ENCODE measurements around the gene NUDT4B. TPM values are rescaled to one million over a fixed set of nuclear protein-coding genes. Genes with fewer than 3 reads are reported as not detected.
"Not testable (repeated sequence)": the region's sequence is repeated elsewhere in the genome, so short reads cannot be mapped to it uniquely, and the experiment has no call there.

NUDT4B gene
- total and polyA plus RNA-seq, 4 donors = 0.25 to 21.0 (median 3.9) TPM

DNA sequence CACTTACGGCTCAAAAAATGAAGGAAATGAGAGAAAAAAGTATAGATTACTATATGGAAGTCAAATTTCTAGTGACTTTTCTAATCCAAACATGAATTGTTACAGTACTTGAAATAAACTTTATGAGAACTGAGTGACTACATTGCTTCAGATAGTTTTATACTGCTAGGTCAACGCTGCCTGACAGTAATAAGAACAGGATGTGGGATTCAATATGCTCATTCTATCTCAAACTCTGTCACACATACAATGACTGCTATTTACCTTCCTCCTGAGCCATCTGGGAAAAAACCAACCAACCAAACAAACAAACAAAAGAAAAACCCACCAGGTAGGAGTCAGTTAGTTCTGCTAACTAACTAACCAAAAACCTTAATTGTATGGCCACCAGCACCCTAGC lies 20.0 kb downstream of the NUDT4B start:
- not testable (repeated sequence) for H3K9me3 ChIP-seq (ENCODE audit: control insufficient read depth in 4 of 4, low read length in 3 of 4); H3K27me3 ChIP-seq (ENCODE audit: control insufficient read depth in 4 of 4, insufficient read depth in 4 of 4, low read length in 3 of 4); H3K36me3 ChIP-seq (ENCODE audit: control insufficient read depth in 4 of 4, insufficient read depth in 3 of 4, low read depth in 1 of 4, low read length in 3 of 4); H3K27ac ChIP-seq (ENCODE audit: low read depth in 1 of 2, low read length in 2 of 2); H3K9ac ChIP-seq (ENCODE audit: low read depth in 1 of 2, low read length in 2 of 2); H3K4me1 ChIP-seq (ENCODE audit: control insufficient read depth in 4 of 4, insufficient read depth in 4 of 4, low read length in 3 of 4); H3K4me3 ChIP-seq (ENCODE audit: low read depth in 1 of 3, low read length in 3 of 3); DNase-seq (ENCODE audit: low spot score)
- WGBS = no CpG with 5 or more reads among the region's 2 CpGs

DNA sequence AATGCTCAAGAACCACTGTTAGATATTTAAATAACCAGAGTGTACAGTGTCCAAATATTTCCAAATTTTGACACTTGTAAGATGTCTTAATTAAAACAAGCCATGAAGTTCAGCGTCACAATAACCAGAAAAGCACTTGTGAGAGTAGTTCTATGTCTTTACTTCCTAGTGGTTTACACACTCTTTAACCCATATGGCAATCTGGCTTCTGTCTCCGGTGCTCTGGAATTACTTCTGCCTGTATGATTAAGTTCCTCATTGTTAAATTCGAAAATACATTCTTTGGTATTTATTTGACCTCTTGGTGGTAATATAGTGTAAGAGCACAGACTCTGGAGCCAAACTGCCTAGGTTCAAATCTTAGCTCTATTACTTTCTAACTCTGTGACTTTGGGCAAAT lies 20.9 kb downstream of the NUDT4B start:
- H3K27ac ChIP-seq (ENCODE audit: low read depth in 1 of 2, low read length in 2 of 2); DNase-seq (ENCODE audit: low spot score); H3K9me3 ChIP-seq (ENCODE audit: control insufficient read depth in 4 of 4, low read length in 3 of 4); H3K9ac ChIP-seq (ENCODE audit: low read depth in 1 of 2, low read length in 2 of 2); H3K4me1 ChIP-seq (ENCODE audit: control insufficient read depth in 4 of 4, insufficient read depth in 4 of 4, low read length in 3 of 4); H3K27me3 ChIP-seq (ENCODE audit: control insufficient read depth in 4 of 4, insufficient read depth in 4 of 4, low read length in 3 of 4); H3K4me3 ChIP-seq (ENCODE audit: low read depth in 1 of 3, low read length in 3 of 3); H3K36me3 ChIP-seq (ENCODE audit: control insufficient read depth in 4 of 4, insufficient read depth in 3 of 4, low read depth in 1 of 4, low read length in 3 of 4): not testable (repeated sequence)
- WGBS = no CpG with 5 or more reads among the region's 3 CpGs

GRCh38 chr1:148773690-148774089 lies 25.1 kb downstream of the NUDT4B start:
- H3K36me3 ChIP-seq (ENCODE audit: control insufficient read depth in 4 of 4, insufficient read depth in 3 of 4, low read depth in 1 of 4, low read length in 3 of 4); H3K27ac ChIP-seq (ENCODE audit: low read depth in 1 of 2, low read length in 2 of 2): not testable (repeated sequence)
- no CpG with 5 or more reads among the region's 4 CpGs for WGBS

DNA sequence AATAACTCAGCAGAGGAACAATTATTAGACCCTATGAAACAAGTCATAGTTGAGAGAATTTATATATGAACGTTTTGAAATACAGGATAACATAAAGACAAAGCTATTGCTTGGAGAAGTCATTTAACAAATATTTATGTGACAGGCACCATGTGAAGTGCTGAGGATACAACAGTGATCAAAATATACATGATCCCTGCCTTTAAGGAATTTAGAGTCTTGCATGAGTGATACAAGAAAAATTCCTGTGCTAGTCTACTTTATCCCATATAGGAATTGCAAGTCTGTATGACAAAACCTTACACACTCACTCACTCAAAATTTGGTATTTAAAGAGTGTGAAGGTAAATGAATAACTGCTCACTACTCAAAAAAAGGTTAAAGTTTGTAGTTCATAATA lies 25.5 kb downstream of the NUDT4B start:
- not testable (repeated sequence) for H3K27ac ChIP-seq (ENCODE audit: low read depth in 1 of 2, low read length in 2 of 2); H3K27me3 ChIP-seq (ENCODE audit: control insufficient read depth in 4 of 4, insufficient read depth in 4 of 4, low read length in 3 of 4); H3K4me1 ChIP-seq (ENCODE audit: control insufficient read depth in 4 of 4, insufficient read depth in 4 of 4, low read length in 3 of 4); DNase-seq (ENCODE audit: low spot score); H3K4me3 ChIP-seq (ENCODE audit: low read depth in 1 of 3, low read length in 3 of 3); H3K9ac ChIP-seq (ENCODE audit: low read depth in 1 of 2, low read length in 2 of 2); H3K9me3 ChIP-seq (ENCODE audit: control insufficient read depth in 4 of 4, low read length in 3 of 4); H3K36me3 ChIP-seq (ENCODE audit: control insufficient read depth in 4 of 4, insufficient read depth in 3 of 4, low read depth in 1 of 4, low read length in 3 of 4)
- no CpG with 5 or more reads among the region's 1 CpG for WGBS

More at GRCh38 chr1:148773690-148774089, 25.1 kb downstream of the NUDT4B start:
- H3K9ac ChIP-seq (ENCODE audit: low read depth in 1 of 2, low read length in 2 of 2); DNase-seq (ENCODE audit: low spot score); H3K9me3 ChIP-seq (ENCODE audit: control insufficient read depth in 4 of 4, low read length in 3 of 4); H3K4me1 ChIP-seq (ENCODE audit: control insufficient read depth in 4 of 4, insufficient read depth in 4 of 4, low read length in 3 of 4); H3K27me3 ChIP-seq (ENCODE audit: control insufficient read depth in 4 of 4, insufficient read depth in 4 of 4, low read length in 3 of 4); H3K4me3 ChIP-seq (ENCODE audit: low read depth in 1 of 3, low read length in 3 of 3): not testable (repeated sequence)

DNA sequence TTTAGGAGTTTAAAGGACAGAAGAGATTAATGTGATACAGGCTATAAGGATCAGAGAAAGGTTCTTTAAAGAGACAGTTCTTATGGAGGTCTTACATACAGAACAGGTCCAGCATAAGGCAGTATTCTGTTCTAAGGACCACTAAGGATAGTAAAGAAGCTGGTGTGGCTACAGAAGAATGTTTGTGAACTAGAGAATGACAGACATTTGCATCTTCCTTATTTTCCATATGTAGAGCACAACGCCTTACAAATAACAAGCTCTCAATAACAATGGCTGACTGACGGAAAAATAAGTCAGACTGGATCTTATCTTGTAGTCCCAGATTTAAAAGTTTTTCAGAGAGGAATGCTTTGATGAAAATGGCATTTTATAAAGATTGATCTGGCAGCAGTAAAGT lies 26.7 kb downstream of the NUDT4B start:
- H3K27me3 ChIP-seq (ENCODE audit: control insufficient read depth in 4 of 4, insufficient read depth in 4 of 4, low read length in 3 of 4); H3K4me3 ChIP-seq (ENCODE audit: low read depth in 1 of 3, low read length in 3 of 3); H3K36me3 ChIP-seq (ENCODE audit: control insufficient read depth in 4 of 4, insufficient read depth in 3 of 4, low read depth in 1 of 4, low read length in 3 of 4); H3K9me3 ChIP-seq (ENCODE audit: control insufficient read depth in 4 of 4, low read length in 3 of 4); H3K9ac ChIP-seq (ENCODE audit: low read depth in 1 of 2, low read length in 2 of 2); H3K27ac ChIP-seq (ENCODE audit: low read depth in 1 of 2, low read length in 2 of 2); DNase-seq (ENCODE audit: low spot score); H3K4me1 ChIP-seq (ENCODE audit: control insufficient read depth in 4 of 4, insufficient read depth in 4 of 4, low read length in 3 of 4): not testable (repeated sequence)
- no CpG with 5 or more reads among the region's 2 CpGs for WGBS

DNA sequence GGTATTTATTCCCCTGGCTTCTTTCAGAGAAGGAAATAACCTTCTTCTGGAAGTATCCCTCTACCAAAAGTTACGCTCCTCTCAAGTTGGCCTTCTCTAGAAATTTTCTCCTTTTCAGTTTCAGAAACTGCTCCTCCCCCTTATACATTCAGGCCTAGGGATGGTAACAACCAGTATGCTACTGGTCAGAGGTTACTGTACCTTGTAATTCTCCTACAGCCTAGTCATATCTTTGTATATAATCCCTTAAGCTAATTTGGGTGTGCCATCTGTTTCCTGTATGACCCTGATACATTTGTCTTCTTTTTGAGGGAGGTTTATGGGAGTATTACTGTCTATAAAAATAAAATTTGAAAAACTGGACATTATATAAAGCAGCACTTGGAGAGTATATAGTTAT lies 29.1 kb downstream of the NUDT4B start:
- not testable (repeated sequence) for H3K27me3 ChIP-seq (ENCODE audit: control insufficient read depth in 4 of 4, insufficient read depth in 4 of 4, low read length in 3 of 4); H3K36me3 ChIP-seq (ENCODE audit: control insufficient read depth in 4 of 4, insufficient read depth in 3 of 4, low read depth in 1 of 4, low read length in 3 of 4); H3K4me3 ChIP-seq (ENCODE audit: low read depth in 1 of 3, low read length in 3 of 3); H3K4me1 ChIP-seq (ENCODE audit: control insufficient read depth in 4 of 4, insufficient read depth in 4 of 4, low read length in 3 of 4); H3K9me3 ChIP-seq (ENCODE audit: control insufficient read depth in 4 of 4, low read length in 3 of 4); H3K27ac ChIP-seq (ENCODE audit: low read depth in 1 of 2, low read length in 2 of 2); H3K9ac ChIP-seq (ENCODE audit: low read depth in 1 of 2, low read length in 2 of 2); DNase-seq (ENCODE audit: low spot score)
- no CpG with 5 or more reads among the region's 1 CpG for WGBS

GRCh38 chr1:148780404-148780803 lies 31.8 kb downstream of the NUDT4B start:
- not testable (repeated sequence) for DNase-seq (ENCODE audit: low spot score); H3K9me3 ChIP-seq (ENCODE audit: control insufficient read depth in 4 of 4, low read length in 3 of 4); H3K36me3 ChIP-seq (ENCODE audit: control insufficient read depth in 4 of 4, insufficient read depth in 3 of 4, low read depth in 1 of 4, low read length in 3 of 4); H3K27me3 ChIP-seq (ENCODE audit: control insufficient read depth in 4 of 4, insufficient read depth in 4 of 4, low read length in 3 of 4); H3K27ac ChIP-seq (ENCODE audit: low read depth in 1 of 2, low read length in 2 of 2); H3K4me3 ChIP-seq (ENCODE audit: low read depth in 1 of 3, low read length in 3 of 3); H3K9ac ChIP-seq (ENCODE audit: low read depth in 1 of 2, low read length in 2 of 2); H3K4me1 ChIP-seq (ENCODE audit: control insufficient read depth in 4 of 4, insufficient read depth in 4 of 4, low read length in 3 of 4)
- no CpG with 5 or more reads among the region's 1 CpG for WGBS

DNA sequence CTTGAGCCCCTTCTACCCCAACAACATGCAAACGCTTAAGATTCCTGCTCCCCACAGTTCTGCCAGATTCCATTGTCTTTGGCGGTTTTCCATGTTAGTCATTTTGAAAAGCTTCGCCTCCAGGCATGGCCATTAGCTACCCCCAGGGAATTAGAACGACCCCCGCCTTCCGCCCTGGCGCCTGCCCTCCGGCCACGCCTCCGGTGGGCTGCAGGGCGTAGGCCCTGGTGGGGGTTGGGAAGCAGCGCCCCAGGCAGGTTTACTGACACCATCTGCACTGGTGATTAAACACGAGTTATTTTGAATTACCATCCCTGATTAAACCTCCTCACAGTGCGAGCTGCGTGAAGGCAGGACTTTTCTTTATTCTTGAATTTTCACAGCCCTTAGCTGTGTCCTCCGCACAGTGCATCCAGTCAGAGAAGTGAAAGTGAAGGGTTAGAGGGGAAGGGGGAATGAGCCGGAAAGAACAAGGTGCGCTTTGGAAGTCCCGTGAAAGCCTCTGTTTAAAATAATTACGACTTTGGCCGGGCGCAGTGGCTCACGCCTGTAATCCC lies 43.0 kb downstream of the NUDT4B start:
- not testable (repeated sequence) for DNase-seq (ENCODE audit: low spot score); H3K9me3 ChIP-seq (ENCODE audit: control insufficient read depth in 4 of 4, low read length in 3 of 4); H3K4me1 ChIP-seq (ENCODE audit: control insufficient read depth in 4 of 4, insufficient read depth in 4 of 4, low read length in 3 of 4); H3K4me3 ChIP-seq (ENCODE audit: low read depth in 1 of 3, low read length in 3 of 3); H3K36me3 ChIP-seq (ENCODE audit: control insufficient read depth in 4 of 4, insufficient read depth in 3 of 4, low read depth in 1 of 4, low read length in 3 of 4); H3K27ac ChIP-seq (ENCODE audit: low read depth in 1 of 2, low read length in 2 of 2); H3K27me3 ChIP-seq (ENCODE audit: control insufficient read depth in 4 of 4, insufficient read depth in 4 of 4, low read length in 3 of 4); H3K9ac ChIP-seq (ENCODE audit: low read depth in 1 of 2, low read length in 2 of 2)
- WGBS = no CpG with 5 or more reads among the region's 23 CpGs

DNA sequence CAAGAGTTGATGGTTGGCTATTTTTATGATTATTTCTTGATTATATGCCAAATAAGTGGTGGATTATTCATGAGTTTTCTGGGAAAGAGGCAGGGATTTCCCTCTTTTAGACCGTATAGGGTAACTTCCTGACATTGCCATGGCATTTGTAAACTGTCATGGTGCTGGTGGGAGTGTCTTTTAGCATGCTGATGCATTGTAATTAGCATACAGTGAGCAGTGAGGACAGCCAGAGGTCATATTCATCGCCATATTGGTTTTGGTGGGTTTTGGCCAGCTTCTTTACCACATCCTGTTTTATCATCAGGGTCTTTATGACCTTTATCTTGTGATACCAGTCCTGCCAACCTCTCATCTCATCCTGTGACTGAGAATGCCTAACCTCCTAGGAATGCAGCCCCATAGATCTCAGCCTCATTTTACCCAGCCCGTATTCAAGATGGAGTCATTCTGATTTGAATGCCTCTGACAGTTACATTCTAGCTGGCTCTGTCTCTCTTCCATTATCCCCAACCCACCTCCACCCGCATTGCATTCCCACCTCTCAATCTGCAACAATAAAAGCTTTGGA lies 45.3 kb downstream of the NUDT4B start:
- not testable (repeated sequence) for H3K36me3 ChIP-seq (ENCODE audit: control insufficient read depth in 4 of 4, insufficient read depth in 3 of 4, low read depth in 1 of 4, low read length in 3 of 4); H3K9ac ChIP-seq (ENCODE audit: low read depth in 1 of 2, low read length in 2 of 2); H3K4me3 ChIP-seq (ENCODE audit: low read depth in 1 of 3, low read length in 3 of 3); H3K4me1 ChIP-seq (ENCODE audit: control insufficient read depth in 4 of 4, insufficient read depth in 4 of 4, low read length in 3 of 4); DNase-seq (ENCODE audit: low spot score); H3K27me3 ChIP-seq (ENCODE audit: control insufficient read depth in 4 of 4, insufficient read depth in 4 of 4, low read length in 3 of 4); H3K9me3 ChIP-seq (ENCODE audit: control insufficient read depth in 4 of 4, low read length in 3 of 4); H3K27ac ChIP-seq (ENCODE audit: low read depth in 1 of 2, low read length in 2 of 2)
- WGBS = no CpG with 5 or more reads among the region's 4 CpGs

Measured in liver (tissue), 9 donors.